GM12878 (cell line): ENCODE results near the gene DPP6. TPM values are rescaled to one million over a fixed set of nuclear protein-coding genes. Genes with fewer than 3 reads are reported as not detected.

Experiments used
- ATAC-seq: fragments of 200-7000 bp; cut with Tn5 transposase; 3 replicates; pipeline ENCODE4 v1.9.1; 2020; ENCODE audit warnings: mild to moderate bottlenecking, moderate library complexity
- BruUV-seq: library from RNA; stranded (reverse); fragments of 400-500 nt; replicated peaks from 2 replicates; lab custom pipeline; 2021; lab: Mats Ljungman, UMichigan
- CTCF ChIA-PET: fragments of 300-600 bp; sonication (Branson Sonifier 250); formaldehyde crosslinking; extraction: SDS; loops from one replicate; lab custom pipeline; 2021; ENCODE audit warnings: inconsistent platforms; lab: Yijun Ruan, JAX
- POLR2A ChIA-PET: fragments of 350-600 bp; formaldehyde crosslinking; extraction: SDS; loops from one replicate; lab custom pipeline; 2021; ENCODE audit warnings: inconsistent platforms; lab: Charles Lee
- RAD21 ChIA-PET: fragments of 300-600 bp; sonication (Branson Sonifier 250); formaldehyde crosslinking; loops from one replicate; lab custom pipeline; 2023; ENCODE audit warnings: antibody characterized with exemption; ENCODE audit not compliant: unreplicated experiment; lab: Charles Lee
- SMC1A ChIA-PET: fragments of 300-600 bp; sonication (Branson Sonifier 250); formaldehyde crosslinking; loops from one replicate; lab custom pipeline; 2023; ENCODE audit not compliant: unreplicated experiment, uncharacterized antibody; lab: Charles Lee
- DNase-seq: peaks from one replicate; pipeline ENCODE4 v3.0.0-alpha.2; 2011; ENCODE audit warnings: low read depth, low spot score
- FAIRE-seq: peaks from 3 replicates; lab custom pipeline; 2011; peaks lifted over from hg19 to GRCh38; lab: Jason Lieb, UNC
- H2AFZ ChIP-seq: 2 replicates; pipeline ENCODE4 v1.6.0; 2011; ENCODE audit warnings: low read depth, low read length, control low read depth; ENCODE audit not compliant: control insufficient read depth
- H3K27ac ChIP-seq: 2 replicates; pipeline ENCODE4 v1.5.1; 2011; ENCODE audit warnings: control low read depth; ENCODE audit not compliant: control insufficient read depth, insufficient read depth
- H3K27me3 ChIP-seq, 2 experiments: replicated peaks in 1 of 2; 2 replicates each; pipeline versions ENCODE4 v1.6.0 to v1.6.1; 2011; ENCODE audit warnings: low read length in 1 of 2; ENCODE audit not compliant: control insufficient read depth in 2 of 2, insufficient read depth in 2 of 2
- H3K36me3 ChIP-seq, 2 experiments: 2 replicates each; pipeline ENCODE4 v1.5.1; 2011; ENCODE audit warnings: low read length in 1 of 2; ENCODE audit not compliant: control insufficient read depth in 2 of 2, insufficient read depth in 2 of 2
- H3K4me1 ChIP-seq: 2 replicates; pipeline ENCODE4 v1.6.1; 2011; ENCODE audit warnings: mild to moderate bottlenecking, low read length, moderate library complexity, mixed read lengths; ENCODE audit not compliant: control insufficient read depth, insufficient read depth
- H3K4me2 ChIP-seq: 2 replicates; pipeline ENCODE4 v1.6.0; 2011; ENCODE audit warnings: control low read depth; ENCODE audit not compliant: control insufficient read depth, insufficient read depth
- H3K4me3 ChIP-seq: fragments of 200-600 bp; sonication (generic); 2 replicates; pipeline ENCODE4 v1.5.1; 2016
- H3K79me2 ChIP-seq: 2 replicates; pipeline ENCODE4 v1.6.0; 2011; ENCODE audit warnings: low read length; ENCODE audit not compliant: control insufficient read depth, insufficient read depth
- H3K9ac ChIP-seq: 2 replicates; pipeline ENCODE4 v1.8.0; 2011; ENCODE audit warnings: low read length, control low read depth, mixed read lengths; ENCODE audit not compliant: control insufficient read depth, insufficient read depth
- H3K9me3 ChIP-seq: replicated peaks from 3 replicates; pipeline ENCODE4 v1.5.1; 2011; ENCODE audit warnings: mild to moderate bottlenecking, low read length; ENCODE audit not compliant: control insufficient read depth, insufficient read depth
- H4K20me1 ChIP-seq: 2 replicates; pipeline ENCODE4 v1.6.0; 2011; ENCODE audit not compliant: control insufficient read depth, insufficient read depth
- CBX3 ChIP-seq: fragments of 200-600 bp; sonication (generic); IDR thresholded peaks from 2 replicates; pipeline ENCODE4 v1.6.1; 2016; ENCODE audit warnings: low read depth, borderline replicate concordance
- EGR1 ChIP-seq, 2 experiments: IDR thresholded peaks; 1 replicate in 1 of 2; 2 replicates in 1 of 2; pipeline ENCODE4 v1.6.1; 2011 to 2012; ENCODE audit warnings: low read depth in 2 of 2, low read length in 2 of 2, borderline replicate concordance in 1 of 2, mild to moderate bottlenecking in 1 of 2, moderate library complexity in 1 of 2
- NFIC ChIP-seq: IDR thresholded peaks from 2 replicates; pipeline ENCODE4 v1.6.1; 2012; ENCODE audit warnings: low read depth, mild to moderate bottlenecking, inconsistent platforms, low read length, moderate library complexity
- NRF1 ChIP-seq: conservative IDR thresholded peaks from 2 replicates; pipeline ENCODE4 v1.6.1; 2011; ENCODE audit warnings: mild to moderate bottlenecking, low read depth, low read length, improper control_type of control experiment
- RCOR1 ChIP-seq: conservative IDR thresholded peaks from 2 replicates; pipeline ENCODE4 v1.6.1; 2012; ENCODE audit warnings: low read depth, low read length, improper control_type of control experiment
- SRF ChIP-seq, 2 experiments: IDR thresholded peaks; 2 replicates each; pipeline ENCODE4 v1.6.1; 2011; ENCODE audit warnings: low read depth in 2 of 2, low read length in 2 of 2, mild to moderate bottlenecking in 1 of 2, moderate library complexity in 1 of 2
- TCF12 ChIP-seq: IDR thresholded peaks from 2 replicates; pipeline ENCODE4 v1.6.1; 2011; ENCODE audit warnings: low read depth, mild to moderate bottlenecking, low read length
- TCF7 ChIP-seq: IDR thresholded peaks from 2 replicates; pipeline ENCODE4 v1.6.1; 2014; ENCODE audit warnings: antibody characterized with exemption, borderline replicate concordance
- ZNF207 ChIP-seq: fragments of 450-650 bp; IDR thresholded peaks from 2 replicates; pipeline ENCODE4 v1.6.1; 2014; ENCODE audit warnings: antibody characterized with exemption, mild to moderate bottlenecking, borderline replicate concordance
- whole genome bisulfite sequencing: methylation state at CpG from one replicate; pipeline ENCODE4 v1.1.6; 2016; ENCODE audit warnings: low lambda C conversion rate; ENCODE audit not compliant: insufficient replicate concordance, insufficient coverage; ENCODE audit errors: missing lambda C conversion rate; 5-methylcytosine and 5-hydroxymethylcytosine counted together
- in situ Hi-C: fragments of 300-500 bp; cut with MboI; formaldehyde crosslinking; loops from 9 replicates; pipeline ENCODE4 v1.14.3; 2018; ENCODE audit warnings: mixed read lengths
- intact Hi-C: fragments of 100-400 bp; cut with micrococcal nuclease; formaldehyde crosslinking; loops from one replicate; pipeline ENCODE4 v1.14.2; 2022; ENCODE audit not compliant: unreplicated experiment
- polyA plus RNA-seq, 11 experiments: library from polyadenylated mRNA; depleted of rRNA in 4 of 11; unstranded in 6 of 11; stranded (reverse) in 5 of 11; fragments of >200 nt; fragmentation: Nextera tagmentation in 4 of 11; fragmentation: Illumina TruSeq in 1 of 11; extraction: Ambion mirVana in 4 of 11; extraction: Trizol in 1 of 11; gene quantifications; 1 replicate in 1 of 11; 2 replicates in 10 of 11; pipeline versions ENCODE4 v1.2.1 to v1.2.3, GENCODE V29; 2011 to 2016; ENCODE audit warnings: inconsistent platforms in 2 of 11, missing spikeins in 2 of 11, low read depth in 1 of 11
- total RNA-seq, 4 experiments: library from RNA; depleted of rRNA in 3 of 4; stranded (reverse); fragments of >200 nt in 3 of 4; fragmentation: Illumina TruSeq in 1 of 4; extraction: Trizol in 1 of 4; gene quantifications; 2 replicates each; pipeline versions ENCODE4 v1.2.1 to v1.2.3, GENCODE V29; 2013 to 2021
- TF ChIP-seq, protein P1 (sequence below): fragments of 450-650 bp; IDR thresholded peaks from 2 replicates; pipeline ENCODE4 v1.6.1; 2017; ENCODE audit warnings: antibody characterized with exemption, mild to moderate bottlenecking, moderate library complexity

Gene DPP6
- total and polyA plus RNA-seq, 10 of the 15 experiments (the other 5 are each of a cell fraction or from before 2014, with no cell fraction given) = not detected

DNA sequence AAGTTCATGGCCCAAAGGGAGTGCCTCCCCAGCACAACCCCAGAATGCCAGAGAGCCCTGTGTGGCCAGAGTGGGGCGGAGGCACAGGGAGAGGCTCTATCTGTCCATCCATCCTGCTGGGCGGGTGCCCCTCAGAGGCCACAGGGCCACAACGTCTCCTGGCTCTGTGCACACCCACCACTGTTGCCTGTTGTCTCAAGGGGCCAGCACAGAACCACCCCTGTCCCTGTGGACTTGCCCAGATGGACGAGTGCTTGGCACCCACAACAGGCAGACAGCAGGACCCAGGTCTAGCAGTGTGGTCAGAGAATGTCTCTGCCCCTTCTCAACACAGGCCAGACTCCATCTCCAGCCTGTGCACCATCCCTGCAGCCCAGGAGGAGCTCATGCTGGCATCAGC lies 857.9 kb downstream of the DPP6 start:
- SMC1A ChIA-PET = no interaction called here
- intact Hi-C loops (loop anchor here (5.0 kb wide), 2 partner anchors 43 to 432 kb away; no protein-coding TSS in a partner anchor), in situ Hi-C loops (no loop called here)
- no peak for FAIRE-seq
- Histone ChIP-seq H3K9me3 (peaks cover 3% of the 10 kb centered on the region; the same call in 1 of the 3 replicates), H3K4me3 (no peak overlapping the region), H3K27ac (no peak overlapping the region), H4K20me1 (no peaks in the 10 kb centered on the region), H3K36me3 (no peaks in the 10 kb centered on the region), H2AFZ (no peak overlapping the region), H3K79me2 (no peaks in the 10 kb centered on the region), H3K4me1 (no peaks in the 10 kb centered on the region), H3K4me2 (no peak overlapping the region), H3K9ac (no peak overlapping the region), H3K27me3 (no peaks in the 10 kb centered on the region; a peak in 1 of 4 replicates)
- CTCF ChIA-PET = interaction anchor here (1.6 kb wide), 1 partner anchor 687 kb away, joined by 3 read pairs; no protein-coding TSS in a partner anchor
- no TSS peak for BruUV-seq
- DNase-seq = no peak
- WGBS = 19% methylated on average over 4 of the region's 4 CpGs
- RAD21 ChIA-PET = no interaction called here
- no peak for ATAC-seq
- TF ChIP-seq TCF7 (no peak), ZNF207 (no peak)
- POLR2A ChIA-PET = no interaction called here

DNA sequence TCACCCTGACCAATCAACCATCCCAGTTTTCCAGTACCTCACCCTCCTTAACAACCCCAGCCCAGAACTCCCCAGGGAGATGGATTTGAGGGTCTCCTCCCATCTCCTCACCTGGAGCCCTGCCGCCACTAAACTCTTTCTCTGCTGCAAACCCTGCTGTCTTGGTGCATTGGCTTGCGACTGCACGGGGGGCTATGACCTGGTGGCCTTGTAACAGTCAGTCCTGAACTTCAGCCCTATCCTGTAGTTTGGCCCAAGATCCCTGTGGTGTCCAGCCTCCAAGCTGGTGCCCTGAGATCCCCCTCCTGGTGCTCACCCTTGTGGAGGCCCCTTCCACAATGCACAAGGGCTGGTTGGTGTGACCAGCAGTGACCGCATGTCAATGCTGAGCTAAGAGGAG lies 858.8 kb downstream of the DPP6 start:
- Histone ChIP-seq H3K27me3 (no peaks in the 10 kb centered on the region; a peak in 1 of 4 replicates), H3K36me3 (no peaks in the 10 kb centered on the region), H3K4me1 (no peaks in the 10 kb centered on the region), H3K9me3 (peaks cover 3% of the 10 kb centered on the region; the same call in 1 of the 3 replicates), H2AFZ (no peak overlapping the region), H3K9ac (no peak overlapping the region), H3K27ac (no peak overlapping the region), H3K79me2 (no peaks in the 10 kb centered on the region), H4K20me1 (no peaks in the 10 kb centered on the region), H3K4me3 (no peak overlapping the region), H3K4me2 (no peak overlapping the region)
- ChIA-PET CTCF (interaction anchor here (1.1 to 8.1 kb wide), 3 partner anchors 17 to 687 kb away, joined by 3 to 61 read pairs (median 3); no protein-coding TSS in a partner anchor), SMC1A (no interaction called here), RAD21 (no interaction called here), POLR2A (no interaction called here)
- no peak for FAIRE-seq
- 76% methylated on average over 4 of the region's 4 CpGs for WGBS
- ATAC-seq = no peak
- no peak for DNase-seq
- no TSS peak for BruUV-seq
- intact Hi-C loops (loop anchor here (5.0 kb wide), 2 partner anchors 44 to 431 kb away; no protein-coding TSS in a partner anchor), in situ Hi-C loops (no loop called here)
- no peak for TF ChIP-seq RCOR1
- no peak for TF ChIP-seq EGR1 (IDR thresholded peaks at IDR 0.05; ENCODE audit: borderline replicate concordance in 1 of 2, low read depth in 2 of 2, low read length in 2 of 2)
- no peak for TF ChIP-seq NRF1
- TF ChIP-seq CBX3 = no peak
- no peak for TF ChIP-seq NFIC
- TF ChIP-seq SRF (IDR thresholded peaks at IDR 0.05; ENCODE audit: low read depth in 2 of 2, low read length in 2 of 2) = no peak
- no peak for TF ChIP-seq TCF12
- TF ChIP-seq, protein P1, sequence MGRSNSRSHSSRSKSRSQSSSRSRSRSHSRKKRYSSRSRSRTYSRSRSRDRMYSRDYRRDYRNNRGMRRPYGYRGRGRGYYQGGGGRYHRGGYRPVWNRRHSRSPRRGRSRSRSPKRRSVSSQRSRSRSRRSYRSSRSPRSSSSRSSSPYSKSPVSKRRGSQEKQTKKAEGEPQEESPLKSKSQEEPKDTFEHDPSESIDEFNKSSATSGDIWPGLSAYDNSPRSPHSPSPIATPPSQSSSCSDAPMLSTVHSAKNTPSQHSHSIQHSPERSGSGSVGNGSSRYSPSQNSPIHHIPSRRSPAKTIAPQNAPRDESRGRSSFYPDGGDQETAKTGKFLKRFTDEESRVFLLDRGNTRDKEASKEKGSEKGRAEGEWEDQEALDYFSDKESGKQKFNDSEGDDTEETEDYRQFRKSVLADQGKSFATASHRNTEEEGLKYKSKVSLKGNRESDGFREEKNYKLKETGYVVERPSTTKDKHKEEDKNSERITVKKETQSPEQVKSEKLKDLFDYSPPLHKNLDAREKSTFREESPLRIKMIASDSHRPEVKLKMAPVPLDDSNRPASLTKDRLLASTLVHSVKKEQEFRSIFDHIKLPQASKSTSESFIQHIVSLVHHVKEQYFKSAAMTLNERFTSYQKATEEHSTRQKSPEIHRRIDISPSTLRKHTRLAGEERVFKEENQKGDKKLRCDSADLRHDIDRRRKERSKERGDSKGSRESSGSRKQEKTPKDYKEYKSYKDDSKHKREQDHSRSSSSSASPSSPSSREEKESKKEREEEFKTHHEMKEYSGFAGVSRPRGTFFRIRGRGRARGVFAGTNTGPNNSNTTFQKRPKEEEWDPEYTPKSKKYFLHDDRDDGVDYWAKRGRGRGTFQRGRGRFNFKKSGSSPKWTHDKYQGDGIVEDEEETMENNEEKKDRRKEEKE = no peak
